HL-60/S4 treated with retinoic acid at 250 ng/mL for 4 days and 3 days (cell line): ENCODE measurements around the gene AKAP6.

Experiments used
- in situ Hi-C: fragments of 300-500 bp; cut with MboI; formaldehyde crosslinking; loops from 2 replicates; pipeline ENCODE4 v1.7.0; 2022; ENCODE audit warnings: low sequenced_read_pairs

Gene AKAP6

DNA sequence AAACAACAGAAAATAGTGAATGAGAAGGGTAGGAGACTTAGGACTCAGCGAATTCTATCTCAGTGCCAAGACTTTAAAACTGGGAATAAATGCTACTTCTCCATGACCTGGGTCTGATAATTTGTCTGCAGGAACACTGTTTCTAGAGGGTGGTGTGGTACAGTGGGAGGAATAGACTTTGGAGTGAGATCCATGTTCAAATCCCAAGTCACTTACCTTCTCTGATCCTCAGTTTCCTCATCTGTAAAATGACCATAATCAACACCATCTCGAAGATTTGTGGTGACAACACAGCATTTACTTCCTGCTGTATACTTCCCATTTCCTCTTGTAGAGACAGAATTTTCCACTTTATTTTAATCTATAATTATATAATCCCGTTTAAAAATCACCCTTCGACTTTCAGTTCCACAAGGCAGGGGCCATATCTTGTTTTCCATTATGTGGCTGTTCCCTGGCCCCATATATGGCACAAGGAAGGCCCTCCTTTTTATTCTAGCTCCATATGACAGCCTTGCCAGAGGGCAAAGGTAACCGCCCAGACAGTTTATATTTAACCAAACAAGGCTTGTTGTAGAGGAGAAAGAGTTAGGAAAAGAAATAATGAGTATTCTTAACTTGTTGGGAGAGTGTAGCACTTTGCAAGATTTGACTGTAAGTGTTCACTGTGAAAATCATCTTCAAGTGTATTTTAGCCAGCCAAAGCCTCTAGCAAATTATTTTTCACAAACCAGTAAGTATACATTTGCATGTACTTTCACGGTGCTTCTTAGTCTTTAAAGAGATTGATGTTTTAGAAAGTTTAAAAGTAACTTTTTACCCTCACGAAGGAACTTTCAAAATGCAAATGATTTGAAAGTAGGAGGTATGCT, 243.1 kb downstream of the AKAP6 start:
- in situ Hi-C loops: no loop called here

- in situ Hi-C loops: no loop called here
These were observed 243.7 kb downstream of the AKAP6 start for GRCh38 chr14:32572867-32573150.

DNA sequence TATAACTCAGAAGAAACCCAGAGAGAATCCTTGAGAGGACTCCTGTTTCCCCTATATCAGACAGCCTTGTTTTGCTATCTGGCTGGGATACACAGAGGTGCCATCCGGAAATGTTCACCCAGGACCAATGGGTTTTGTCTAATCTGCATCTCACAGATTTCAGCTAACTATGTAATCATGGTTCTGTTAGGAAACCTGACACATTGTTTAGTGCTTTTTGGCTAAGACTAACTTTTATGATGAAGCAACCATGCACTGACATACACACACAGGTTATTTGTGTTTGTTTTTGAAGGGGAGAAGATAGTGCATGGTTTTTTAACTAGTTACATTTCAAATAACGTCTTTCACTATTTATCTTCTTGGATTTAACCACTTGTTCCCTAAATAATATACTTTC, 245.2 kb downstream of the AKAP6 start:
- in situ Hi-C loops: no loop called here

DNA sequence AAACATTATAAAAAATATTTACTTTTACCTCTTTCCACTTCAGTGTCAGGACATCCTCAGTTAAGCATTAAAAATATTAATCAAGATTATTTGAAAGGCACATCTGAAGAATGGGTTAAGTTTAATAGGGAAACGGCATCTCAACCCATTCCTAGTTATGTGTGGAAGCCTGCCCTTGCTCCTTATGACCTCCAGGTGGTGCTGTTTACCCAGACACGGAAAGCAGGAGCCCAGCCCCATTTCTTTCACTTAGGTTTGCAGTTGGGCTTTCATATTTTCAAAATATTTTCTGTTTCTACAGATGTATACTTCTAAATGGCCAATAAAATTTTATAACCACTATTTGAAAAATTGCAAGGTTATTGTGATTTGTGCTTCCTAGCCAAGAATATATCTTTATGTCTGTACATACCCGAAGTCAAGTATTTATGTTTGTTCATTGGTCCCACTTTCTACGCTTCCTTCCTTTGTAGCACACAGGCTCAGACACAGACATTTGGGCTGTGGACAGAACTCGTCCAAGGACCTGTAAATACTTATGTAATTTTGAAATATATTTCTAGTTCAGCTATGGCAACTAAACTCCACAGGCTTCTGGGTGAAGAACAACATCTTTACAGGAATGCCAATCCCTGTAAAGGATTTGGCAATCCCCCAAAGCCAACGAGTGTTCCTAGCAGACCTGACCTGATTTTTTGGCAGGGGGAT, 247.1 kb downstream of the AKAP6 start:
- in situ Hi-C loops: loop anchor here (25.0 kb wide), 1 partner anchor 1211 kb away; no protein-coding TSS in a partner anchor

DNA sequence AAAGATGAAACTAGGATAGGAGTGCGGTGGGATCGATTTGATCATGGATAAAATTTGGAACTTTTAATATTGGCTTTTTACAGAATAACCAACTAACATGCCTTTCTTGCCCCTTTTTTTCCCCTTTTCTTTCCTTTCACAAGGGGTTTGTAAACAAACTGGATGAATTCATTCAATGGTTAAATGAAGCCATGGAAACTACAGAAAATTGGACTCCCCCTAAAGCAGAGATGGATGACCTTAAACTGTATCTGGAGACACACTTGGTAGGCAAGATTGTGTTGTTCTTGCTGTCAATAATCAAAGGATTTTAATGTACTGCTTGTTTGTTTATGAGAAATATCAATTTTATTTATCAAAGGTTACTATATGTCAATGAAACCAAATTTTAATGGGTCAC, 247.9 kb downstream of the AKAP6 start:
- in situ Hi-C loops: loop anchor here (25.0 kb wide), 1 partner anchor 1210 kb away; no protein-coding TSS in a partner anchor

GRCh38 chr14:32578181-32578580, 249.1 kb downstream of the AKAP6 start:
- in situ Hi-C loops: loop anchor here (25.0 kb wide), 1 partner anchor 1209 kb away; no protein-coding TSS in a partner anchor

DNA sequence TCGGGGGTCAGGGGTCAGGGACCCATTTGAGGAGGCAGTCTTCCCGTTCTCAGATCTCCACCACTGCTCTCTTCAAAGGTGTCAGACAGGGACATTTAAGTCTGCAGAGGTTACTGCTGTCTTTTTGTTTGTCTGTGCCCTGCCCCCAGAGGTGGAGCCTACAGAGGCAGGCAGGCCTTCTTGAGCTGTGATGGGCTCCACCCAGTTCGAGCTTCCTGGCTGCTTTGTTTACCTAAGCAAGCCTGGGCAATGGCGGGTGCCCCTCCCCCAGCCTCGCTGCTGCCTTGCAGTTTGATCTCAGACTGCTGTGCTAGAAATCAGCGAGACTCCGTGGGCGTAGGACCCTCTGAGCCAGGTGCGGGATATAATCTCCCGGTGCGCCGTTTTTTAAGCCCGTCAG, 254.3 kb downstream of the AKAP6 start:
- in situ Hi-C loops: loop anchor here (25.0 kb wide), 1 partner anchor 1204 kb away; no protein-coding TSS in a partner anchor

- in situ Hi-C loops: loop anchor here (25.0 kb wide), 1 partner anchor 1203 kb away; no protein-coding TSS in a partner anchor
These were observed 255.0 kb downstream of the AKAP6 start for GRCh38 chr14:32584079-32584478.

- in situ Hi-C loops: loop anchor here (25.0 kb wide), 1 partner anchor 1200 kb away; no protein-coding TSS in a partner anchor
These were observed 258.4 kb downstream of the AKAP6 start for GRCh38 chr14:32587461-32587860.

GRCh38 chr14:32588448-32589320, 259.6 kb downstream of the AKAP6 start:
- in situ Hi-C loops: loop anchor here (25.0 kb wide), 1 partner anchor 1199 kb away; no protein-coding TSS in a partner anchor

DNA sequence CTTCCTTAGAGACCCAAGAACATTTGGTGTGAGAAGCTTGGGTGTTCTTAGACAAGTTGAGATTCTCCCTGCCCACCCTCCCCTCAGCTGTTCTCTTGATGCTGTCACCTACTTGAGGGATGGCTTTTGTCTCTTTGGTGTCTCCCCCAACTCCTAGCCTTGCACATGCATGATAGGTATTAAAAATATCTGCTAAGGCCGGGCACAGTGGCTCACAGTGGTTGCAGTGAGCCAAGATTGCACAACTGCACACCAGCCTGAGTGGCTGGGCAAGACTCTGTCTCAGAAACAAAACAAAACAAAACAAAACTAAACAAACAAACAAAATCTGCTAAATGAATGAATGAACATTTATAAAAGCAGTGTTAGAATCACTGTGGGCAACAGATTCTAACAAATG, 261.1 kb downstream of the AKAP6 start:
- in situ Hi-C loops: loop anchor here (25.0 kb wide), 1 partner anchor 1197 kb away; no protein-coding TSS in a partner anchor

GRCh38 chr14:32593290-32593942, 264.3 kb downstream of the AKAP6 start:
- in situ Hi-C loops: loop anchor here (25.0 kb wide), 1 partner anchor 1194 kb away; no protein-coding TSS in a partner anchor

GRCh38 chr14:32594766-32595165, 265.7 kb downstream of the AKAP6 start:
- in situ Hi-C loops: loop anchor here (25.0 kb wide), 1 partner anchor 1193 kb away; no protein-coding TSS in a partner anchor

- in situ Hi-C loops: loop anchor here (25.0 kb wide), 1 partner anchor 1192 kb away; no protein-coding TSS in a partner anchor
These were observed 266.4 kb downstream of the AKAP6 start for GRCh38 chr14:32595497-32595896.

- in situ Hi-C loops: loop anchor here (25.0 kb wide), 1 partner anchor 1191 kb away; no protein-coding TSS in a partner anchor
These were observed 267.3 kb downstream of the AKAP6 start for GRCh38 chr14:32596390-32596789.

GRCh38 chr14:32597771-32598170, 268.7 kb downstream of the AKAP6 start:
- in situ Hi-C loops: loop anchor here (25.0 kb wide), 1 partner anchor 1190 kb away; no protein-coding TSS in a partner anchor

DNA sequence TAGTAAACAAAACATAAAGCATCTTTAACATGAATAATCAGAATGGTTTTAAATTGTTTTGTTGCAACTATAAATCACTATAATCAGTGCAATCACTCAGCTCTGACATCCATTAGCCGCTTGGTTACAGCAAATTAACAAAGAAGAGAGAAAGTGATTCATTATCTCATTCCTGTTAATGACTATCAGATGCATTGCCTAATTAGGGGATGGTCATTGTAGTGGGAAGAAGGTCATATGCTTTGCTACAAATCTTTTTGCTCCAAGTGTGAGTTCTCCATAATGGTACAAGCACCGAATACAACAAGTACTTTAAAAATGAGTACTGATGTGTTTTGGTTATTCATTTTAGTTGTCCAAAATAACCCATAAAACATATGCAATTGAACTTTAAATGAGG, 272.0 kb downstream of the AKAP6 start:
- in situ Hi-C loops: no loop called here

- in situ Hi-C loops: no loop called here
These were observed 272.8 kb downstream of the AKAP6 start for GRCh38 chr14:32601906-32602305.

GRCh38 chr14:32602699-32603098, 273.6 kb downstream of the AKAP6 start:
- in situ Hi-C loops: no loop called here
